WTC11 (cell line): ENCODE data around the gene HS1BP3. TPM values are rescaled to one million over a fixed set of nuclear protein-coding genes. Genes with fewer than 3 reads are reported as not detected.

ENCODE experiments used
- ATAC-seq: fragments of 200-7000 bp; cut with Tn5 transposase; 2 replicates; pipeline ENCODE4 v1.10.0; 2021; ENCODE audit warnings: mild to moderate bottlenecking, moderate library complexity
- CTCF ChIA-PET: fragments of 300-600 bp; sonication (Branson Sonifier 250); formaldehyde crosslinking; loops from one replicate; lab custom pipeline; 2021; ENCODE audit warnings: antibody characterized with exemption; lab: Charles Lee
- POLR2A ChIA-PET: fragments of 350-600 bp; sonication (Branson Sonifier 250); formaldehyde crosslinking; loops from one replicate; lab custom pipeline; 2021; ENCODE audit warnings: antibody characterized with exemption; lab: Charles Lee
- DNase-seq: peaks from one replicate; pipeline ENCODE4 v3.0.0; 2021; ENCODE audit warnings: low spot score
- H3K27ac Mint-ChIP-seq: 2 replicates; pipeline ENCODE4 v1.8.0; 2021; ENCODE audit warnings: mixed read lengths
- H3K27me3 Mint-ChIP-seq: 2 replicates; pipeline ENCODE4 v1.8.0; 2021; ENCODE audit warnings: low read depth, mild to moderate bottlenecking, moderate library complexity, mixed read lengths
- H3K36me3 Mint-ChIP-seq: 2 replicates; pipeline ENCODE4 v1.8.0; 2021; ENCODE audit warnings: mixed read lengths
- H3K4me1 Mint-ChIP-seq: 2 replicates; pipeline ENCODE4 v1.8.0; 2022; ENCODE audit warnings: mixed read lengths
- H3K4me3 Mint-ChIP-seq: 2 replicates; pipeline ENCODE4 v1.8.0; 2021; ENCODE audit warnings: mild to moderate bottlenecking, moderate library complexity, mixed read lengths
- H3K9me3 Mint-ChIP-seq: 2 replicates; pipeline ENCODE4 v1.8.0; 2021; ENCODE audit warnings: mixed read lengths
- GABPB1 ChIP-seq: sonication (generic); formaldehyde crosslinking; IDR thresholded peaks from 2 replicates; pipeline ENCODE4 v1.8.1; 2023; ENCODE audit warnings: mild to moderate bottlenecking, missing genetic modification reagents
- NR2C2 ChIP-seq: sonication (generic); formaldehyde crosslinking; IDR thresholded peaks from 2 replicates; pipeline ENCODE4 v1.8.0; 2022; ENCODE audit warnings: mild to moderate bottlenecking, missing genetic modification reagents
- TEAD4 ChIP-seq: sonication (generic); formaldehyde crosslinking; IDR thresholded peaks from 2 replicates; pipeline ENCODE4 v1.8.0; 2022; ENCODE audit warnings: mild to moderate bottlenecking, missing genetic modification reagents
- ZNF121 ChIP-seq: sonication (generic); formaldehyde crosslinking; IDR thresholded peaks from 2 replicates; pipeline ENCODE4 v1.8.0; 2023; ENCODE audit warnings: missing genetic modification reagents
- total RNA-seq: library from RNA; stranded (reverse); gene quantifications from 3 replicates; pipeline ENCODE4 v1.2.3, GENCODE V29; 2021
- TF ChIP-seq, protein P1 (sequence below): sonication (generic); formaldehyde crosslinking; IDR thresholded peaks from 2 replicates; pipeline ENCODE4 v1.8.0; 2022; ENCODE audit warnings: mild to moderate bottlenecking, missing genetic modification reagents
- TF ChIP-seq, protein P2 (sequence below): fragments of 250-450 bp; sonication (Bioruptor Pico); IDR thresholded peaks from 2 replicates; pipeline ENCODE4 v1.8.0; 2021; ENCODE audit warnings: mild to moderate bottlenecking
- TF ChIP-seq, protein P3 (sequence below): fragments of 250-450 bp; sonication (Bioruptor Pico); IDR thresholded peaks from 2 replicates; pipeline ENCODE4 v1.9.0; 2021; ENCODE audit warnings: mild to moderate bottlenecking
- TF ChIP-seq, protein P4 (sequence below): fragments of 250-450 bp; sonication (Bioruptor Pico); conservative IDR thresholded peaks from 2 replicates; pipeline ENCODE4 v1.9.0; 2021; ENCODE audit warnings: mild to moderate bottlenecking
- TF ChIP-seq, protein P5 (sequence below): sonication (generic); formaldehyde crosslinking; conservative IDR thresholded peaks from 2 replicates; pipeline ENCODE4 v1.8.1; 2023; ENCODE audit warnings: mild to moderate bottlenecking, low read depth, missing genetic modification reagents, moderate library complexity
- TF ChIP-seq, protein P6 (sequence below): sonication (generic); formaldehyde crosslinking; conservative IDR thresholded peaks from 2 replicates; pipeline ENCODE4 v1.8.1; 2022; ENCODE audit warnings: mild to moderate bottlenecking, missing genetic modification reagents
- TF ChIP-seq, protein P7 (sequence below): sonication (generic); formaldehyde crosslinking; IDR thresholded peaks from 2 replicates; pipeline ENCODE4 v1.8.1; 2022; ENCODE audit warnings: missing genetic modification reagents, borderline replicate concordance

The HS1BP3 gene
- total RNA-seq, 1 experiment from 2014 or later = 17.9 TPM

DNA sequence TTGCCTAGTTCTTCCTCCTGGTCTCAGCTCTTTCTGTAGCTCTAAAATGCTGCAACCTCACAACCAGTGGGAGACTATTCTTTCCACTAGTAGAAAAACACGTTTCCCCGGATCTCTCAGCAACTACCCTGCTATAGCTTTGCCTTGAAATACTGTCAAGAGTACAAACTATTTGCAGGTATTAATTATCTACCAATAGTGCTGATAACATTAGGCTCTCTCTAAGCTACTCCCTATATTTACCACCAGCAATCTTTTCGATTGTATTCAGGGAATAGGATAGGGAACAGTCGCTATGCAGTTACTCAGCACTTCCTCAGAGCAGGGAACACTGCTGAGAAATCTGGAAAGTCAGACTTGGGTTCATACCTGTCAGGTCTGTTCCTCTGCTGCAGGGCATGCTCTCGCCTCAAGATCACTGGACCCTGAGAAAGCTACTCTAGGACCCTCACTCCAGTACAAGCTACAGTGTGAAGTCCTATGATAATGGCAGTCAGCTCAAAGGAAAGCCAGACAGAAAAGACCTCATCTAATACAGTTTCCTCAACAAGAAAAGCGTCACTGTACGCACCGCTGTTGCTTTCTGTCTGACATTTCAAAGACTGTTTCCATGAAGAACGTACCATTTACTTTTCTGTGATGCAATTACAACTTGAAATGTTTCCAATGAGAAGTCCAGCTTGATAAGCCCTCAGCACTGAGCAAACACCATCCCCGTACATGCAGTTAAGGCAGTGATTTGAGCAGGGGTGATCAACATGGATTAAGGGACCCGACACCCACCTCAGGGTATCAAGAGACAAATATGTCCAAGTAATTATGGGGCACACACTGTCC is 38.7 kb upstream of the HS1BP3 start:
- TF ChIP-seq, protein P1, sequence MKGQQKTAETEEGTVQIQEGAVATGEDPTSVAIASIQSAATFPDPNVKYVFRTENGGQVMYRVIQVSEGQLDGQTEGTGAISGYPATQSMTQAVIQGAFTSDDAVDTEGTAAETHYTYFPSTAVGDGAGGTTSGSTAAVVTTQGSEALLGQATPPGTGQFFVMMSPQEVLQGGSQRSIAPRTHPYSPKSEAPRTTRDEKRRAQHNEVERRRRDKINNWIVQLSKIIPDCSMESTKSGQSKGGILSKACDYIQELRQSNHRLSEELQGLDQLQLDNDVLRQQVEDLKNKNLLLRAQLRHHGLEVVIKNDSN = no peak
- TF ChIP-seq, protein P2, sequence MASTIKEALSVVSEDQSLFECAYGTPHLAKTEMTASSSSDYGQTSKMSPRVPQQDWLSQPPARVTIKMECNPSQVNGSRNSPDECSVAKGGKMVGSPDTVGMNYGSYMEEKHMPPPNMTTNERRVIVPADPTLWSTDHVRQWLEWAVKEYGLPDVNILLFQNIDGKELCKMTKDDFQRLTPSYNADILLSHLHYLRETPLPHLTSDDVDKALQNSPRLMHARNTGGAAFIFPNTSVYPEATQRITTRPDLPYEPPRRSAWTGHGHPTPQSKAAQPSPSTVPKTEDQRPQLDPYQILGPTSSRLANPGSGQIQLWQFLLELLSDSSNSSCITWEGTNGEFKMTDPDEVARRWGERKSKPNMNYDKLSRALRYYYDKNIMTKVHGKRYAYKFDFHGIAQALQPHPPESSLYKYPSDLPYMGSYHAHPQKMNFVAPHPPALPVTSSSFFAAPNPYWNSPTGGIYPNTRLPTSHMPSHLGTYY (CRISPR knock-in tag) = no peak
- TF ChIP-seq GABPB1 (CRISPR knock-in tag) = no peak
- no peak for TF ChIP-seq NR2C2 (CRISPR knock-in tag)
- TF ChIP-seq, protein P3, sequence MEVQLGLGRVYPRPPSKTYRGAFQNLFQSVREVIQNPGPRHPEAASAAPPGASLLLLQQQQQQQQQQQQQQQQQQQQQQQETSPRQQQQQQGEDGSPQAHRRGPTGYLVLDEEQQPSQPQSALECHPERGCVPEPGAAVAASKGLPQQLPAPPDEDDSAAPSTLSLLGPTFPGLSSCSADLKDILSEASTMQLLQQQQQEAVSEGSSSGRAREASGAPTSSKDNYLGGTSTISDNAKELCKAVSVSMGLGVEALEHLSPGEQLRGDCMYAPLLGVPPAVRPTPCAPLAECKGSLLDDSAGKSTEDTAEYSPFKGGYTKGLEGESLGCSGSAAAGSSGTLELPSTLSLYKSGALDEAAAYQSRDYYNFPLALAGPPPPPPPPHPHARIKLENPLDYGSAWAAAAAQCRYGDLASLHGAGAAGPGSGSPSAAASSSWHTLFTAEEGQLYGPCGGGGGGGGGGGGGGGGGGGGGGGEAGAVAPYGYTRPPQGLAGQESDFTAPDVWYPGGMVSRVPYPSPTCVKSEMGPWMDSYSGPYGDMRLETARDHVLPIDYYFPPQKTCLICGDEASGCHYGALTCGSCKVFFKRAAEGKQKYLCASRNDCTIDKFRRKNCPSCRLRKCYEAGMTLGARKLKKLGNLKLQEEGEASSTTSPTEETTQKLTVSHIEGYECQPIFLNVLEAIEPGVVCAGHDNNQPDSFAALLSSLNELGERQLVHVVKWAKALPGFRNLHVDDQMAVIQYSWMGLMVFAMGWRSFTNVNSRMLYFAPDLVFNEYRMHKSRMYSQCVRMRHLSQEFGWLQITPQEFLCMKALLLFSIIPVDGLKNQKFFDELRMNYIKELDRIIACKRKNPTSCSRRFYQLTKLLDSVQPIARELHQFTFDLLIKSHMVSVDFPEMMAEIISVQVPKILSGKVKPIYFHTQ (CRISPR knock-in tag) = no peak
- TF ChIP-seq, protein P4, sequence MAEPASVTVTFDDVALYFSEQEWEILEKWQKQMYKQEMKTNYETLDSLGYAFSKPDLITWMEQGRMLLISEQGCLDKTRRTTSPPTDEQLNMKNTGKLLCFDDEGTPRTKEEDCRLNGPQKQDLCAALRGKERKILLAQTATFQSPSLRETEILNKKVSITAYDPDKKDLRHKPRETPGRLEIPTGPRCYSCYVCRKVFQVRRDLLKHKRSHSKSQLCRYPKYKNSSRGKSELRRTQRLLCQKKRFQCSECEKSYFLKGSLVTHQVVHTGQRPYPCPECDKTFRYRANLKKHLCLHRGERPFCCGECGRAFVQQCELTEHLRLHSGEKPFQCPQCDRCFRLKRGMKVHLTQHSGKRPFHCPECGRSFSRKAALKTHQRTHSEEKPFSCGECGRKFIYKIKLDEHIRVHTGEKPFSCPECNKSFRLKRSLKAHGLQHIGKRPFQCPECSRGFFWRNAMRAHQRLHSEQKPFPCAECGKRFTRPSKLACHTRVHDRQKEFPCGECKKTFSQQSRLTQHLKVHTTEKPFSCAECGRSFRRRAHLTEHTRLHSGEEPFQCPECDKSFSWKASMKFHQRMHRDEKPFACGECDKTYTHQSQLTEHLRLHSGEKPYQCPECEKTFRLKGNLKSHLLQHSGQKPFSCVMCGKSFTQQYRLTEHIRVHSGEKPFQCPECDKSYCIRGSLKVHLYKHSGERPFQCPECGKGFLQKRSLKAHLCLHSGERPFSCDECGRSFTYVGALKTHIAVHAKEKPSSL = no peak
- TF ChIP-seq, protein P5, sequence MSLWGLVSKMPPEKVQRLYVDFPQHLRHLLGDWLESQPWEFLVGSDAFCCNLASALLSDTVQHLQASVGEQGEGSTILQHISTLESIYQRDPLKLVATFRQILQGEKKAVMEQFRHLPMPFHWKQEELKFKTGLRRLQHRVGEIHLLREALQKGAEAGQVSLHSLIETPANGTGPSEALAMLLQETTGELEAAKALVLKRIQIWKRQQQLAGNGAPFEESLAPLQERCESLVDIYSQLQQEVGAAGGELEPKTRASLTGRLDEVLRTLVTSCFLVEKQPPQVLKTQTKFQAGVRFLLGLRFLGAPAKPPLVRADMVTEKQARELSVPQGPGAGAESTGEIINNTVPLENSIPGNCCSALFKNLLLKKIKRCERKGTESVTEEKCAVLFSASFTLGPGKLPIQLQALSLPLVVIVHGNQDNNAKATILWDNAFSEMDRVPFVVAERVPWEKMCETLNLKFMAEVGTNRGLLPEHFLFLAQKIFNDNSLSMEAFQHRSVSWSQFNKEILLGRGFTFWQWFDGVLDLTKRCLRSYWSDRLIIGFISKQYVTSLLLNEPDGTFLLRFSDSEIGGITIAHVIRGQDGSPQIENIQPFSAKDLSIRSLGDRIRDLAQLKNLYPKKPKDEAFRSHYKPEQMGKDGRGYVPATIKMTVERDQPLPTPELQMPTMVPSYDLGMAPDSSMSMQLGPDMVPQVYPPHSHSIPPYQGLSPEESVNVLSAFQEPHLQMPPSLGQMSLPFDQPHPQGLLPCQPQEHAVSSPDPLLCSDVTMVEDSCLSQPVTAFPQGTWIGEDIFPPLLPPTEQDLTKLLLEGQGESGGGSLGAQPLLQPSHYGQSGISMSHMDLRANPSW (CRISPR knock-in tag) = no peak
- TF ChIP-seq, protein P6, sequence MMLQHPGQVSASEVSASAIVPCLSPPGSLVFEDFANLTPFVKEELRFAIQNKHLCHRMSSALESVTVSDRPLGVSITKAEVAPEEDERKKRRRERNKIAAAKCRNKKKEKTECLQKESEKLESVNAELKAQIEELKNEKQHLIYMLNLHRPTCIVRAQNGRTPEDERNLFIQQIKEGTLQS (CRISPR knock-in tag) = no peak
- TF ChIP-seq, protein P7, sequence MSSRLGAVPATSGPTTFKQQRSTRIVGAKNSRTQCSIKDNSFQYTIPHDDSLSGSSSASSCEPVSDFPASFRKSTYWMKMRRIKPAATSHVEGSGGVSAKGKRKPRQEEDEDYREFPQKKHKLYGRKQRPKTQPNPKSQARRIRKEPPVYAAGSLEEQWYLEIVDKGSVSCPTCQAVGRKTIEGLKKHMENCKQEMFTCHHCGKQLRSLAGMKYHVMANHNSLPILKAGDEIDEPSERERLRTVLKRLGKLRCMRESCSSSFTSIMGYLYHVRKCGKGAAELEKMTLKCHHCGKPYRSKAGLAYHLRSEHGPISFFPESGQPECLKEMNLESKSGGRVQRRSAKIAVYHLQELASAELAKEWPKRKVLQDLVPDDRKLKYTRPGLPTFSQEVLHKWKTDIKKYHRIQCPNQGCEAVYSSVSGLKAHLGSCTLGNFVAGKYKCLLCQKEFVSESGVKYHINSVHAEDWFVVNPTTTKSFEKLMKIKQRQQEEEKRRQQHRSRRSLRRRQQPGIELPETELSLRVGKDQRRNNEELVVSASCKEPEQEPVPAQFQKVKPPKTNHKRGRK (CRISPR knock-in tag) = no peak
- Mint-ChIP-seq H3K4me3 (no peak overlapping the region), H3K27ac (no peak overlapping the region), H3K4me1 (no peaks in the 10 kb centered on the region), H3K9me3 (peaks cover 6% of the 10 kb centered on the region), H3K27me3 (no peaks in the 10 kb centered on the region), H3K36me3 (peaks cover 19% of the 10 kb centered on the region)
- no peak for DNase-seq
- no peak for ATAC-seq
- CTCF ChIA-PET = interaction anchor here (1.3 kb wide), 1 partner anchor 12 kb away, joined by 3 read pairs; no protein-coding TSS in a partner anchor
- POLR2A ChIA-PET = no interaction called here

DNA sequence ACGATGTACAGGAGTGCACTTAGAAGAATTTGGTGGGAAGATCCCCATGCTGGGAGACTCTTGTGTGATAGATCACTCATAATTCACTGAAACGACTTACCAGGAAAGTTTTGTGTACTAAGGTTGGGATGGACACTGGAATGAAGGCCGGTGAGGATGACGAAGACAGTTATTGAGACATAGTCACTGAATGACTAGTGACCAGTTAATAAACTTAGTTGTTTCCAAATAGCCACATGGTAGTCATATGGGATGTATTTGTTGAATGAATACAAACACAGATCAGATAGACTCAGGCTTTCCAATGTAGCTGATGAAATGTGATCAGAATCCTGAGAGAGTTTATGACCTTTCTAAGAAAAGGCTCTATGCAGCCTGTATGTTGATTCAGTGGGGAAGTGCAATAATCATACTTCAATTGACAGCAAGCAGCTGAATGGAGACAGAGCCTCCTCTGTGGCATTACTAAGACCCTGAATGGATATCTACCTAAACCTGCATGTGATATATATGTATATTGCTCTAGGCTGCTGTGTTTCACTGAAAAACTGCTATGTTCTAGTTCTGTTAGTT is 36.4 kb upstream of the HS1BP3 start:
- H3K27me3 Mint-ChIP-seq = no peaks in the 10 kb centered on the region
- TF ChIP-seq TEAD4 (CRISPR knock-in tag) = no peak
- TF ChIP-seq ZNF121 (CRISPR knock-in tag) = no peak
- CTCF ChIA-PET = interaction anchor here (0.6 to 1.1 kb wide), 2 partner anchors 10 to 276 kb away, joined by 4 to 6 read pairs; no protein-coding TSS in a partner anchor
- H3K9me3 Mint-ChIP-seq = peaks cover 6% of the 10 kb centered on the region
- DNase-seq = no peak
- ATAC-seq = no peak
- H3K4me3 Mint-ChIP-seq = no peak overlapping the region
- H3K27ac Mint-ChIP-seq = no peak overlapping the region
- peaks cover 19% of the 10 kb centered on the region for H3K36me3 Mint-ChIP-seq
- POLR2A ChIA-PET = no interaction called here
- no peaks in the 10 kb centered on the region for H3K4me1 Mint-ChIP-seq
